Neuron (in vitro differentiated cells): ENCODE data around the gene PRIM2.
"Not testable (repeated sequence)": the region's sequence is repeated elsewhere in the genome, so short reads cannot be mapped to it uniquely, and the experiment has no call there.

Source experiments
- H2AFZ ChIP-seq: one replicate; pipeline ENCODE4 v1.6.1; 2013; ENCODE audit warnings: low read depth, mild to moderate bottlenecking, inconsistent platforms, low read length, moderate library complexity
- H3K27me3 ChIP-seq: one replicate; pipeline ENCODE4 v1.6.1; 2013; ENCODE audit warnings: low read length; ENCODE audit not compliant: insufficient read depth
- H3K36me3 ChIP-seq: one replicate; pipeline ENCODE4 v1.6.1; 2013; ENCODE audit warnings: low read length; ENCODE audit not compliant: insufficient read depth
- H3K4me1 ChIP-seq: one replicate; pipeline ENCODE4 v1.6.1; 2013; ENCODE audit warnings: low read length; ENCODE audit not compliant: insufficient read depth
- H3K4me3 ChIP-seq: 2 replicates; pipeline ENCODE4 v1.5.1; 2013; ENCODE audit warnings: mild to moderate bottlenecking, low read length, moderate library complexity
- H3K9me3 ChIP-seq: one replicate; pipeline ENCODE4 v1.6.1; 2013; ENCODE audit warnings: low read length

PRIM2 gene

DNA sequence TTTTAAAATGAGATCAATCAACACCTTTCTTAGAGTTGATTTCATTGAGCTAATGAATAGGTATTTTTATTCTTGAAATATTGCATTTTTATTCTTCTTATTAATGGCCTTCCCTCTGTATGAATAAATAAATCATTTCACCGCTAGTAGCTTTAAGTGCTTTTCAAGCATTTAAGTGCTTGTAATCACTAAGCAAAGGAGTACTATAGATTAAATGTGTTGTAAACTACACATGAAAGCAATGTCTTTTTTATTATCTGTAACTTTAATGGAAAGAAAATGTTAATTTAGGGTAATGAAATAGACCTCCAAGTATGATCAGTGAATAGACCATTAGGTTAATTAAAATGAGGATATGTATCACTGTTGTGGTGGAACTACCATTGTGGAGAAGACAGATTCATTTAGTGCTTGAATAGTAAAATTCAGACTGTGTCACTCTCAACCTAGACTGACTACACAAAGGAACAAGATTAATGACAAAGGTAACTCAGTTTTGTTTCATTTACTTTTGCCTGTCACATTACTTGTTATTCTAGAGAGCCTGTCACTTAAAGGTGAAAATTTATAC, 132.2 kb downstream of the PRIM2 start:
- not testable (repeated sequence) for H3K9me3 ChIP-seq, H3K27me3 ChIP-seq, H3K4me3 ChIP-seq, H3K36me3 ChIP-seq, H3K4me1 ChIP-seq, H2AFZ ChIP-seq

DNA sequence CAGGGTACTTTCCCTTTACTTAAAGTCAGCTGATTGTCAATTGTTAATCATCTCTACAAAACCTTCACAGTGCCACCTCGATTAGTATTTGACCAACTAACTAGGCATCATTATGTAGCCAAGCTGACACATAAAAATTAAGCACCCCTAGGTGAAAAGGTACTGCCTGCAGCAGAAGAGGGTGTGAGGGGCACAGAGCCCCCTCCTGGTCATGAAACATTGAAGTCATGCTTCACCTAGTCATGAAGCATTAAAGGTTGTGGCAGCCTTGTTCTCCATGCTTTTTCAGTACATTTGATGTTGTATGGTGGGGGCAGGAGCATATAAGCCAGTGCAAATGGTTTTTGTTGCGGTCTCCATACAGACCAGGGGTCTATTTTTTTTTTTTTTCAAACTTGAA, 142.4 kb downstream of the PRIM2 start:
- H3K9me3 ChIP-seq, H3K27me3 ChIP-seq, H2AFZ ChIP-seq, H3K4me3 ChIP-seq, H3K4me1 ChIP-seq, H3K36me3 ChIP-seq: not testable (repeated sequence)

GRCh38 chr6:57461022-57461421, 143.6 kb downstream of the PRIM2 start:
- not testable (repeated sequence) for H3K27me3 ChIP-seq, H3K4me3 ChIP-seq, H3K4me1 ChIP-seq, H2AFZ ChIP-seq, H3K36me3 ChIP-seq, H3K9me3 ChIP-seq

GRCh38 chr6:57463809-57464208, 146.4 kb downstream of the PRIM2 start:
- H3K4me1 ChIP-seq, H3K4me3 ChIP-seq, H3K27me3 ChIP-seq, H3K36me3 ChIP-seq, H2AFZ ChIP-seq, H3K9me3 ChIP-seq: not testable (repeated sequence)

- not testable (repeated sequence) for H2AFZ ChIP-seq, H3K9me3 ChIP-seq, H3K4me3 ChIP-seq
Observed at GRCh38 chr6:57465968-57466367, 148.5 kb downstream of the PRIM2 start.

GRCh38 chr6:57469072-57469471, 151.6 kb downstream of the PRIM2 start:
- peaks cover 3% of the 10 kb centered on the region for H3K4me1 ChIP-seq
- H3K27me3 ChIP-seq: no peaks in the 10 kb centered on the region
- H3K36me3 ChIP-seq: no peaks in the 10 kb centered on the region
- H3K9me3 ChIP-seq: no peaks in the 10 kb centered on the region
- no peak overlapping the region for H3K4me3 ChIP-seq
- H2AFZ ChIP-seq: no peak overlapping the region

More at GRCh38 chr6:57465968-57466367, 148.5 kb downstream of the PRIM2 start:
- H3K36me3 ChIP-seq, H3K27me3 ChIP-seq, H3K4me1 ChIP-seq: not testable (repeated sequence)

GRCh38 chr6:57470148-57470547, 152.7 kb downstream of the PRIM2 start:
- not testable (repeated sequence) for H3K9me3 ChIP-seq, H3K27me3 ChIP-seq, H2AFZ ChIP-seq, H3K36me3 ChIP-seq, H3K4me3 ChIP-seq, H3K4me1 ChIP-seq

DNA sequence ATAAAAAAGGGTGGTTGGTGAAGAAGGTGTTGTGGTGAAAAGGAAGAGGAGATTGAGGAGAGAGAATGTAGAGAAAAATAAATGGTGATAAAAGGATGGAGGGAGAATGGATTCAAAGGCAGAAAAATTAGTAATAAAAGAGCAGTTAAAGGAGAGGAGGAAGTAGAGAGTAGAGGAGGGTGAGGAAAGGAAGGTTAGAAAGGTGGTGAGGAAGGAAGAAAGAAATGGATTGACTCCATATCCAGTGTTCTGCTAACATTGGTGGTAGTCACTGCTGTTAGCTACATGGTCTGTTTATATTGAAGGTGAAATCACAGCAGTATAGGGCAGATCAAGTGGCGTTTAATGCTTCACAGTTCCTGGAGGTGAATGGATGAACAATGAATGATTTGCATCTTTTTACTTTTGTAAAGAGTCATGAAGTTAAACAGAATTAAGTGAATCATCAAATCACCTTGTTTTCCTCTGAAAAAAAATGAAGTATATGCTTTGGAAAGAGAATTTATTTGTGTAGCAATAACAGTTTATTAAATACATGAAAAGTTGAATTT, 154.0 kb downstream of the PRIM2 start:
- H3K4me1 ChIP-seq, H3K9me3 ChIP-seq, H3K36me3 ChIP-seq, H3K27me3 ChIP-seq, H2AFZ ChIP-seq, H3K4me3 ChIP-seq: not testable (repeated sequence)

DNA sequence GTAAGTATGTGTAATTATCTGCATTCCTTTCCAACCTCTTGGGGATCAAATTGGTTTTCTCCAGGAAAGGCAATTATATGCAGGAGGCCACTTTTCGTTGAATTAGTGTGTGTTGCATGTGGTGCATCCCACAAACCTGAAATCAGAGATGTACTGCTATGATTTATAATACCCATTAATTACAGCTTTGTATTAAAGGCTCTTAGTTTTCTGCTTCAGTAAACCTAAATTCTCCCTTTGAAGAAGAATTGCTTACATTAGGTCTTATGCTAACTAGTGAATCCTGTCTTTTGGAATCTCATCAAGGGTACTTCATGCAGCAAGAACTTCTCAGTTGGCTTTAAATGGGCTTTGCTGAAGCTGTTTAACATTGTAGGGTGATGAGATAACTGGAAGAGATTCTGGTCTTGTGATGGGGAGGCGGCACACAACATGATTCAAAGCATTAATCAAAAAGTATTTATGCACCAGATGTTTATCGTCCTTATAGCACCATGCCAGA, 155.5 kb downstream of the PRIM2 start:
- H3K4me3 ChIP-seq, H2AFZ ChIP-seq, H3K4me1 ChIP-seq, H3K9me3 ChIP-seq, H3K36me3 ChIP-seq, H3K27me3 ChIP-seq: not testable (repeated sequence)

DNA sequence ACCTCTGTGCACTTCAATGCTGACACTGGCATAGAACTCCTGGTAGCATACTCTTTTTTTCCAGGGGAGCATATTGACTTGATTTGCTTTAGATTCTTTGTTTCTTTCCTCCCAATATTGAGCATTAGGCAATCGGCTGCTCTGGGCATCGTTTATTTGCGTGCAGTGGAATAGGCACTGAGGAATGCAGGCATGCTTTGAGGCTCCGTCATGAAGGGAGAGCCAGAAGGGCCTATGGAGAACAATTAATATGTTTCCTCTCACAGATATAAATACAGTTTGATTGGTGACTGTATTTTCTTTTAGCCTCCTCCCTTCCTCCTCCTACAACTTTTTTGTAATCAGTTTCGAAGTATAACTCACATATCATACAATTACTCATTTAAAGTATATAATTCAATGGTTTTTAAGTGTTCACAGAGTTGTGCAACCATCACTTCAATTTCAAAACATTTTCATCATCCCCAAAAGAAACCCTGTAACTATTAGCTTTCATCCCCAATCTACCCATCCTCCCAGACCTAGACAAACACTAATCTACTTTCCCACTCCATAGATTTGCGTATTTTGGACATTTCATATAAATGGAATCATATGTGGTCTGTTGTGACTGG, 157.5 kb downstream of the PRIM2 start:
- H3K4me1 ChIP-seq, H3K27me3 ChIP-seq, H3K36me3 ChIP-seq, H2AFZ ChIP-seq, H3K4me3 ChIP-seq, H3K9me3 ChIP-seq: not testable (repeated sequence)

GRCh38 chr6:57475656-57476055, 158.2 kb downstream of the PRIM2 start:
- H3K27me3 ChIP-seq, H3K9me3 ChIP-seq, H3K36me3 ChIP-seq, H2AFZ ChIP-seq, H3K4me3 ChIP-seq, H3K4me1 ChIP-seq: not testable (repeated sequence)

- not testable (repeated sequence) for H2AFZ ChIP-seq, H3K9me3 ChIP-seq
Observed at GRCh38 chr6:57480194-57480593, 162.8 kb downstream of the PRIM2 start.

DNA sequence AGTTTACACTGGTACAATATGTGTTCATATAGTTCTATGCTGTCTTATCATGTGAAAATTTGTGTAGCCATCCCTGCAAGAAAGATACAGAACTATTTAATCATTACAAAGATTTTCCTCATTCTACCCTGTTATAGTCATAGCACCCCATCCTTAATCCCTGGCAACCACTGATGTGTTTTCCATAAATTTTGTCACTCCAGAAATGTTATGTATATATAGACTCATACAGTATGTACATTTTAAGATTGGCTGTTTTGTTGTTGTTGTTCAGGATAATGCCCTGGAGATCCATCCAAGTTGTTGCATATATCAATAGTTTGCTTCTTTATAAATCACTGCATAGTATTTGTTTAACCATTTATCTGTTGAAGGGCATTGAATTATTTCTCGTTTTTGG, 163.7 kb downstream of the PRIM2 start:
- not testable (repeated sequence) for H3K36me3 ChIP-seq, H3K4me3 ChIP-seq, H3K9me3 ChIP-seq, H3K4me1 ChIP-seq, H2AFZ ChIP-seq, H3K27me3 ChIP-seq

More at GRCh38 chr6:57480194-57480593, 162.8 kb downstream of the PRIM2 start:
- H3K4me1 ChIP-seq, H3K27me3 ChIP-seq, H3K36me3 ChIP-seq, H3K4me3 ChIP-seq: not testable (repeated sequence)

DNA sequence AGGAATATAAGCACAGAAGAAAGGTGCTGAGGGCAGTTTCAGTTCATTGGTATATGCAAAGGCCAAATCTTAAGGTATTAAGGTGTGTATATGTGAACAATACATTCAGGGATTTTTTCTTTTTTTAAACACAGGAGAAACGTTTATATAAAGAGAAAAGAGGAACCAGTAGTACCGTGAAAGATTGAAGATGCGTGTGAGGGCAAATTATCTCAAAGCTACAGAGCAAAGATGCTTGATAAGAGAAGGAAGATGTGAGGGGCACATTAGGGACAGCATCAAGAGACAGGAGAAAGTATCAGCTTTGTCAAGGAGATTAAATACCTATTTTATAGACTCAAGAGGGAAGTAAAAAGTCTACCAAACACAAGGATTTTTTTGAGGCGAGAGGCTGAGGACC, 165.0 kb downstream of the PRIM2 start:
- not testable (repeated sequence) for H3K4me3 ChIP-seq, H2AFZ ChIP-seq, H3K9me3 ChIP-seq, H3K36me3 ChIP-seq, H3K27me3 ChIP-seq, H3K4me1 ChIP-seq
